OCI-LY3 (cell line): ENCODE measurements around the gene UROC1.

Source experiments
- EZH2phosphoT487 ChIP-seq: fragments of 200-600 bp; shearing (Covaris generic); IDR thresholded peaks from 2 replicates; pipeline ENCODE4 v1.6.1; 2018; ENCODE audit warnings: antibody characterized with exemption, mixed run types, low read depth
- TF ChIP-seq, protein P1 (sequence below): fragments of 200-600, 300-600 bp; sonication (generic); IDR thresholded peaks from 2 replicates; pipeline ENCODE4 v1.5.1; 2014; ENCODE audit warnings: antibody characterized with exemption, low read length, low read depth

DNA sequence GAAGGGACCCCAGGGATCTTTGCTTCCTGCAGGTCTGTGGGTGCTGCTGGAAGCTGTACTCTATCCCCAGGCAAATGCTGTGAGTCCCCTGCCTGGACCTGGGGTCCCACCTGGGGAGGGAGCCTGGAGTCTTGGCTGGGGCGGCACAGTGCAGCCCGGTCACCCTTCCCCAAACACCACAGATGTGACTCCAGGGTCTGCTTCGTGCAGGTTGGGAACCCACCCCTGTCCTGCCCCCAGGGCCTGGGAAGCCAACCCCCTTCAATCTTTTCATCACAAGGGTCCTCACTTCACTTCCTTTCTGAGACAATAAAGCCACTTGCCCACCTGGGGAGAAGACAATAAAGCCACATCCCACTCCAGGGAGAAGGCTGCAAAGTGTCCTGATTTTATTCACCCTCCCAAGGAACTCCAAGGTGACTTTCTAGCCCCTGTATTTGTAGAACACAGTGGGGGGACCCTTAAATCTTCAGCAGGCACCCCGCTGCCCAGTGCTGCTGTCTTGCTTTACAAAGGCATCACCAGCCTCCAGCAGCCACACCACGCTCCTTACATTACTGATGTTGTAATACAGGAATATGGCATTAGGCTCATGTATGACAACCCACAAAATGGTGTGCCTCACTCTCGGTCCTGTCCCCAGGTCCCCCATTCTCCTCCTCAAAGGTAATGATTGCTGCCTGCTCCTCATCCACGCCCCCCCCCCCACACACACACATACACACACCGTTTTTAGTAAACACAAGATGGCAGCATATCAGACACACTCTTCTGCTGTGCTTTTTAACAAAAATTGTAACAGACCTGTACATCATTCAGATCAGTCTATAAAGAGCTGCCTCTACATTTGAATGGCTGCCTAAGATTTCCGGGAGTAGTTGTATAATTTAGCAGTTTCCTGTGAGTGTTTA lies 31.2 kb upstream of the UROC1 start:
- TF ChIP-seq, protein P1, sequence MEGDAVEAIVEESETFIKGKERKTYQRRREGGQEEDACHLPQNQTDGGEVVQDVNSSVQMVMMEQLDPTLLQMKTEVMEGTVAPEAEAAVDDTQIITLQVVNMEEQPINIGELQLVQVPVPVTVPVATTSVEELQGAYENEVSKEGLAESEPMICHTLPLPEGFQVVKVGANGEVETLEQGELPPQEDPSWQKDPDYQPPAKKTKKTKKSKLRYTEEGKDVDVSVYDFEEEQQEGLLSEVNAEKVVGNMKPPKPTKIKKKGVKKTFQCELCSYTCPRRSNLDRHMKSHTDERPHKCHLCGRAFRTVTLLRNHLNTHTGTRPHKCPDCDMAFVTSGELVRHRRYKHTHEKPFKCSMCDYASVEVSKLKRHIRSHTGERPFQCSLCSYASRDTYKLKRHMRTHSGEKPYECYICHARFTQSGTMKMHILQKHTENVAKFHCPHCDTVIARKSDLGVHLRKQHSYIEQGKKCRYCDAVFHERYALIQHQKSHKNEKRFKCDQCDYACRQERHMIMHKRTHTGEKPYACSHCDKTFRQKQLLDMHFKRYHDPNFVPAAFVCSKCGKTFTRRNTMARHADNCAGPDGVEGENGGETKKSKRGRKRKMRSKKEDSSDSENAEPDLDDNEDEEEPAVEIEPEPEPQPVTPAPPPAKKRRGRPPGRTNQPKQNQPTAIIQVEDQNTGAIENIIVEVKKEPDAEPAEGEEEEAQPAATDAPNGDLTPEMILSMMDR, result no peak
- no peak for TF ChIP-seq EZH2phosphoT487
